Motor neuron (in vitro differentiated cells): ENCODE data around the gene BMP6. TPM values are rescaled to one million over a fixed set of nuclear protein-coding genes. Genes with fewer than 3 reads are reported as not detected.

Source experiments
- ATAC-seq, 8 experiments: fragments of 200-7000 bp; cut with Tn5 transposase; replicated peaks in 6 of 8; 2 replicates each; pipeline ENCODE4 v1.8.0; 2021; ENCODE audit warnings: mild to moderate bottlenecking in 8 of 8, moderate library complexity in 8 of 8
- H3K27ac ChIP-seq, 2 donors: fragments of 250-450 bp; sonication (Bioruptor Pico); 2 replicates each; pipeline ENCODE4 v1.9.0; 2021; ENCODE audit warnings: antibody characterized with exemption in 2 of 2, mild to moderate bottlenecking in 2 of 2, moderate library complexity in 1 of 2
- H3K4me1 ChIP-seq, 2 donors: fragments of 250-450 bp; sonication (Bioruptor Pico); replicated peaks in 1 of 2; 2 replicates each; pipeline ENCODE4 v1.6.1; 2021; ENCODE audit warnings: antibody characterized with exemption in 2 of 2, mild to moderate bottlenecking in 2 of 2, moderate library complexity in 1 of 2
- H3K4me3 ChIP-seq, 5 donors: fragments of 250-450 bp; sonication (Bioruptor Pico); 2 replicates each; pipeline ENCODE4 v1.9.0; 2021; ENCODE audit warnings: antibody characterized with exemption in 5 of 5, mild to moderate bottlenecking in 5 of 5, moderate library complexity in 4 of 5
- WGBS, 10 experiments: fragments of 450-650 bp; shearing (Covaris generic); methylation state at CpG; one replicate each; pipeline ENCODE4 v1.0.0; 2022; 5-methylcytosine and 5-hydroxymethylcytosine counted together
- in situ Hi-C, 9 experiments: fragments of 400-800 bp; cut with MboI; loops; one replicate each; pipeline ENCODE4 v1.15.0; 2021; ENCODE audit warnings: low sequenced_read_pairs in 9 of 9, low pct_unique_long_range_greater_than_20kb in 2 of 9; ENCODE audit not compliant: unreplicated experiment in 9 of 9
- total RNA-seq, 8 experiments: library from RNA; unstranded; fragments of 300-600 nt; gene quantifications; 2 replicates each; pipeline versions ENCODE4 v1.2.3 to v1.2.4, GENCODE V29; 2022

Gene BMP6
- total RNA-seq, 8 experiments from 2014 or later = 0.51 to 10.9 (median 1.1) TPM

GRCh38 chr6:7878401-7878964, 152.6 kb downstream of the BMP6 start:
- Histone ChIP-seq H3K4me3 (no peak overlapping the region), H3K4me1 (no peaks in the 10 kb centered on the region), H3K27ac (no peak overlapping the region)
- 90 to 100% (median 100%) methylated on average over 1 to 5 of the region's 10 CpGs; no CpG with 5 or more reads in 4 of the 10 experiments for WGBS, 10 experiments
- in situ Hi-C loops = loop anchor here in 1 of 9 experiments (25.0 kb wide), 1 partner anchor 184 kb away; the partner anchor contains the start of gene BLOC1S5
- ATAC-seq = no peak

- ATAC-seq = no peak
- H3K4me3 ChIP-seq = no peak overlapping the region
- no peaks in the 10 kb centered on the region for H3K4me1 ChIP-seq
- in situ Hi-C loops = loop anchor here in 1 of 9 experiments (25.0 kb wide), 1 partner anchor 183 kb away; the partner anchor contains the start of gene BLOC1S5
- 80 to 100% (median 95%) methylated on average over 1 to 2 of the region's 2 CpGs; no CpG with 5 or more reads in 4 of the 10 experiments for WGBS, 10 experiments
- no peak overlapping the region for H3K27ac ChIP-seq
Measured at GRCh38 chr6:7879043-7879442, 153.1 kb downstream of the BMP6 start.

GRCh38 chr6:7879579-7879978, 153.7 kb downstream of the BMP6 start:
- Histone ChIP-seq H3K4me1 (no peaks in the 10 kb centered on the region), H3K4me3 (no peak overlapping the region), H3K27ac (no peak overlapping the region)
- in situ Hi-C loops = loop anchor here in 1 of 9 experiments (25.0 kb wide), 1 partner anchor 183 kb away; the partner anchor contains the start of gene BLOC1S5
- no peak for ATAC-seq
- WGBS, 10 experiments = 93 to 100% (median 94%) methylated on average over 1 to 6 of the region's 6 CpGs; no CpG with 5 or more reads in 3 of the 10 experiments

GRCh38 chr6:7879980-7880717, 154.2 kb downstream of the BMP6 start:
- WGBS, 10 experiments = 73 to 100% (median 95%) methylated on average over 4 to 12 of the region's 13 CpGs
- no peak for ATAC-seq

GRCh38 chr6:7880718-7881107, 154.8 kb downstream of the BMP6 start:
- in situ Hi-C loops = loop anchor here in 1 of 9 experiments (25.0 kb wide), 1 partner anchor 182 kb away; the partner anchor contains the start of gene BLOC1S5
- H3K27ac ChIP-seq = no peak overlapping the region
- H3K4me3 ChIP-seq = no peak overlapping the region
- no peaks in the 10 kb centered on the region for H3K4me1 ChIP-seq
- 72 to 100% (median 100%) methylated on average over 1 to 8 of the region's 9 CpGs; no CpG with 5 or more reads in 3 of the 10 experiments for WGBS, 10 experiments
- no peak for ATAC-seq

More at GRCh38 chr6:7879980-7880717, 154.2 kb downstream of the BMP6 start:
- no peak overlapping the region for H3K27ac ChIP-seq
- in situ Hi-C loops = loop anchor here in 1 of 9 experiments (25.0 kb wide), 1 partner anchor 182 kb away; the partner anchor contains the start of gene BLOC1S5
- H3K4me3 ChIP-seq = no peak overlapping the region
- no peaks in the 10 kb centered on the region for H3K4me1 ChIP-seq

GRCh38 chr6:7881765-7882500, 156.0 kb downstream of the BMP6 start:
- no peak for ATAC-seq
- H3K4me1 ChIP-seq = no peaks in the 10 kb centered on the region
- in situ Hi-C loops = loop anchor here in 1 of 9 experiments (25.0 kb wide), 1 partner anchor 180 kb away; the partner anchor contains the start of gene BLOC1S5
- no peak overlapping the region for H3K4me3 ChIP-seq
- WGBS, 10 experiments = 63 to 100% (median 87%) methylated on average over 1 to 6 of the region's 8 CpGs; no CpG with 5 or more reads in 2 of the 10 experiments
- H3K27ac ChIP-seq = no peak overlapping the region

GRCh38 chr6:7882505-7883257, 156.8 kb downstream of the BMP6 start:
- Histone ChIP-seq H3K4me3 (no peak overlapping the region), H3K27ac (no peak overlapping the region), H3K4me1 (no peaks in the 10 kb centered on the region)
- in situ Hi-C loops = loop anchor here in 1 of 9 experiments (25.0 kb wide), 1 partner anchor 180 kb away; the partner anchor contains the start of gene BLOC1S5
- ATAC-seq = no peak
- WGBS, 10 experiments = 75 to 100% (median 91%) methylated on average over 1 to 17 of the region's 19 CpGs; no CpG with 5 or more reads in 1 of the 10 experiments

GRCh38 chr6:7883381-7883780, 157.5 kb downstream of the BMP6 start:
- no peaks in the 10 kb centered on the region for H3K4me1 ChIP-seq
- no peak overlapping the region for H3K4me3 ChIP-seq
- no peak for ATAC-seq
- in situ Hi-C loops = loop anchor here in 1 of 9 experiments (25.0 kb wide), 1 partner anchor 179 kb away; the partner anchor contains the start of gene BLOC1S5
- H3K27ac ChIP-seq = no peak overlapping the region
- WGBS, 10 experiments = 51 to 100% (median 92%) methylated on average over 1 to 7 of the region's 8 CpGs

GRCh38 chr6:7886132-7886531, 160.2 kb downstream of the BMP6 start:
- 100% methylated on average over 1 of the region's 3 CpGs; no CpG with 5 or more reads in 5 of the 10 experiments for WGBS, 10 experiments
- no peak for ATAC-seq
- Histone ChIP-seq H3K27ac (no peak overlapping the region), H3K4me1 (no peaks in the 10 kb centered on the region), H3K4me3 (no peak overlapping the region)
- in situ Hi-C loops = loop anchor here in 1 of 9 experiments (25.0 kb wide), 1 partner anchor 176 kb away; the partner anchor contains the start of gene BLOC1S5

GRCh38 chr6:7887278-7887991, 161.5 kb downstream of the BMP6 start:
- in situ Hi-C loops = loop anchor here in 1 of 9 experiments (25.0 kb wide), 1 partner anchor 175 kb away; the partner anchor contains the start of gene BLOC1S5
- Histone ChIP-seq H3K4me1 (no peaks in the 10 kb centered on the region), H3K27ac (no peak overlapping the region), H3K4me3 (no peak overlapping the region)
- 85 to 100% (median 94%) methylated on average over 1 to 9 of the region's 21 CpGs; no CpG with 5 or more reads in 2 of the 10 experiments for WGBS, 10 experiments
- ATAC-seq = no peak

GRCh38 chr6:7888587-7889357, 162.9 kb downstream of the BMP6 start:
- Histone ChIP-seq H3K27ac (no peak overlapping the region), H3K4me3 (no peak overlapping the region), H3K4me1 (no peaks in the 10 kb centered on the region)
- in situ Hi-C loops = loop anchor here in 1 of 9 experiments (25.0 kb wide), 1 partner anchor 174 kb away; the partner anchor contains the start of gene BLOC1S5
- WGBS, 10 experiments = 73 to 100% (median 90%) methylated on average over 1 to 6 of the region's 25 CpGs; no CpG with 5 or more reads in 5 of the 10 experiments
- no peak for ATAC-seq
